ENCODE data around the gene FAM53B.
"Not testable (repeated sequence)": the region's sequence is repeated elsewhere in the genome, so short reads cannot be mapped to it uniquely, and the experiment has no call there.

FAM53B gene

GRCh38 chr10:124612611-124613498 is 131.3 kb downstream of the FAM53B start:
- TF ChIP-seq SNAI2 (CRISPR knock-in tag; IDR thresholded peaks at IDR 0.05) = no peak
- TF ChIP-seq POU6F1 (CRISPR knock-in tag; IDR thresholded peaks at IDR 0.05; ENCODE audit: borderline replicate concordance, low read depth) = no peak
- TF ChIP-seq GLIS3 (CRISPR knock-in tag; IDR thresholded peaks at IDR 0.05) = no peak
- TF ChIP-seq BACH2 (CRISPR knock-in tag; IDR thresholded peaks at IDR 0.05; ENCODE audit: borderline replicate concordance) = no peak
- no peak for TF ChIP-seq ZC3H10 (CRISPR knock-in tag; IDR thresholded peaks at IDR 0.05)
- TF ChIP-seq OSR1 (CRISPR knock-in tag; IDR thresholded peaks at IDR 0.05) = no peak
- TF ChIP-seq TOX (CRISPR knock-in tag; IDR thresholded peaks at IDR 0.05; ENCODE audit: borderline replicate concordance) = no peak
- TF ChIP-seq PPARA (CRISPR knock-in tag; IDR thresholded peaks at IDR 0.05; ENCODE audit: borderline replicate concordance) = no peak
- no peak for TF ChIP-seq ZNF565 (CRISPR knock-in tag; conservative IDR thresholded peaks at IDR 0.05; ENCODE audit: low read depth)
- peak; percentile 49 for ATAC-seq

- no peak for ATAC-seq
- TF ChIP-seq ARNTL (CRISPR knock-in tag; IDR thresholded peaks at IDR 0.05; ENCODE audit: borderline replicate concordance, low read depth) = no peak
Observed at GRCh38 chr10:124611738-124612137, 132.4 kb downstream of the FAM53B start.

GRCh38 chr10:124610851-124611250 is 133.3 kb downstream of the FAM53B start:
- not testable (repeated sequence) for ATAC-seq

GRCh38 chr10:124610186-124610585 is 134.0 kb downstream of the FAM53B start:
- not testable (repeated sequence) for ATAC-seq

GRCh38 chr10:124609698-124610097 is 134.5 kb downstream of the FAM53B start:
- TF ChIP-seq TSHZ2 (CRISPR knock-in tag; IDR thresholded peaks at IDR 0.05) (no peak), ZNF565 (CRISPR knock-in tag; conservative IDR thresholded peaks at IDR 0.05; ENCODE audit: low read depth) (no peak), GLIS3 (CRISPR knock-in tag; IDR thresholded peaks at IDR 0.05) (no peak), ZNF8 (CRISPR knock-in tag; IDR thresholded peaks at IDR 0.05) (no peak), ZFP30 (CRISPR knock-in tag; IDR thresholded peaks at IDR 0.05) (no peak), POU6F1 (CRISPR knock-in tag; IDR thresholded peaks at IDR 0.05; ENCODE audit: borderline replicate concordance, low read depth) (no peak), CSDC2 (CRISPR knock-in tag; IDR thresholded peaks at IDR 0.05) (no peak), PATZ1 (CRISPR knock-in tag; IDR thresholded peaks at IDR 0.05; ENCODE audit: borderline replicate concordance) (no peak), OSR1 (CRISPR knock-in tag; IDR thresholded peaks at IDR 0.05) (no peak), SNAI2 (CRISPR knock-in tag; IDR thresholded peaks at IDR 0.05) (no peak), TCF4 (CRISPR knock-in tag; IDR thresholded peaks at IDR 0.05; ENCODE audit: borderline replicate concordance) (no peak)
- ATAC-seq = no peak

Data from SK-N-SH treated with all-trans-retinoic acid at 6 μM for 48 hours (cell line).